K562 (cell line): Measurements from ENCODE around the gene NDUFA6. TPM values are rescaled to one million over a fixed set of nuclear protein-coding genes. Genes with fewer than 3 reads are reported as not detected.

ENCODE experiments used
- CBFA2T3 ChIP-seq: fragments of 450-650 bp; IDR thresholded peaks from 2 replicates; pipeline ENCODE4 v1.6.1; 2017
- CREB5 ChIP-seq: fragments of 250-450 bp; sonication (Bioruptor Pico); IDR thresholded peaks from 2 replicates; pipeline ENCODE4 v1.5.0; 2020; ENCODE audit warnings: mild to moderate bottlenecking
- E2F8 ChIP-seq: fragments of 450-650 bp; IDR thresholded peaks from 2 replicates; pipeline ENCODE4 v1.7.1; 2018; ENCODE audit warnings: mild to moderate bottlenecking, low read depth; ENCODE audit not compliant: partially characterized antibody
- HMBOX1 ChIP-seq: sonication (generic); IDR thresholded peaks from 2 replicates; pipeline ENCODE4 v1.6.1; 2016
- HNRNPH1 ChIP-seq: fragments of 200-400 bp; formaldehyde crosslinking; optimal IDR thresholded peaks from 2 replicates; pipeline ENCODE3; 2017; ENCODE audit warnings: low read depth, mild to moderate bottlenecking, low read length, moderate library complexity
- RFX7 ChIP-seq: fragments of 250-450 bp; sonication (Bioruptor Pico); IDR thresholded peaks from 2 replicates; pipeline ENCODE4 v1.5.1; 2021; ENCODE audit warnings: mild to moderate bottlenecking
- RREB1 ChIP-seq: fragments of 250-450 bp; sonication (Bioruptor Pico); IDR thresholded peaks from 2 replicates; pipeline ENCODE4 v1.4.0; 2020
- STAT5B ChIP-seq: fragments of 250-450 bp; sonication (Bioruptor Pico); IDR thresholded peaks from 2 replicates; pipeline ENCODE4 v1.8.0; 2021; ENCODE audit warnings: mild to moderate bottlenecking, inconsistent platforms
- STAT6 ChIP-seq: sonication (generic); formaldehyde crosslinking; IDR thresholded peaks from 2 replicates; pipeline ENCODE4 v1.8.1; 2023; ENCODE audit warnings: mild to moderate bottlenecking, missing genetic modification reagents
- polyA plus RNA-seq, 8 experiments: library from polyadenylated mRNA; depleted of rRNA in 4 of 8; stranded (reverse) in 5 of 8; unstranded in 3 of 8; fragments of >200 nt; fragmentation: Nextera tagmentation in 2 of 8; fragmentation: Illumina TruSeq in 1 of 8; extraction: Ambion mirVana in 2 of 8; extraction: Trizol in 1 of 8; gene quantifications; 2 replicates each; pipeline versions ENCODE4 v1.2.1 to v1.2.3, GENCODE V29; 2011 to 2014; ENCODE audit warnings: inconsistent platforms in 1 of 8, missing spikeins in 1 of 8
- total RNA-seq, 7 experiments: library from RNA; depleted of rRNA in 6 of 7; stranded (reverse); fragments of >200 nt in 6 of 7; fragmentation: Illumina TruSeq in 2 of 7; extraction: Trizol in 2 of 7; gene quantifications; 2 replicates each; pipeline versions ENCODE4 v1.2.1 to v1.2.3, GENCODE V29; 2011 to 2021; ENCODE audit warnings: low replicate concordance in 1 of 7

NDUFA6 gene
- total and polyA plus RNA-seq, 9 of the 15 experiments (the other 6 are each of a cell fraction or from before 2014, with no cell fraction given), result 90.0 to 474 (median 128) TPM

GRCh38 chr22:42070517-42071422 lies 19.8 kb downstream of the NDUFA6 start, which contains the start of gene NAGA (continued):
- no peak for TF ChIP-seq RREB1
- no peak for TF ChIP-seq STAT5B (CRISPR knock-in tag)
- TF ChIP-seq CREB5 (CRISPR knock-in tag), result no peak
- no peak for TF ChIP-seq CBFA2T3
- no peak for TF ChIP-seq HMBOX1
- no peak for TF ChIP-seq HNRNPH1
- TF ChIP-seq RFX7 (CRISPR knock-in tag), result no peak
- no peak for TF ChIP-seq STAT6 (CRISPR knock-in tag)
- TF ChIP-seq E2F8, result no peak
